GM10266 (cell line): ENCODE measurements around the gene SLC39A2.
"Not testable (repeated sequence)": the region's sequence is repeated elsewhere in the genome, so short reads cannot be mapped to it uniquely, and the experiment has no call there.

Source experiments
- DNase-seq: peaks from one replicate; pipeline ENCODE4 v3.0.0; 2012; ENCODE audit errors: extremely low spot score
- TF ChIP-seq, protein P1 (sequence below): IDR thresholded peaks from 2 replicates; pipeline ENCODE4 v1.5.1; 2012; ENCODE audit warnings: mild to moderate bottlenecking, low read depth; ENCODE audit not compliant: control insufficient read depth, insufficient read depth; ENCODE audit errors: missing control alignments

Gene SLC39A2

GRCh38 chr14:20999591-20999990 is 498 bp downstream of the SLC39A2 start:
- no peak for DNase-seq
- TF ChIP-seq, protein P1, sequence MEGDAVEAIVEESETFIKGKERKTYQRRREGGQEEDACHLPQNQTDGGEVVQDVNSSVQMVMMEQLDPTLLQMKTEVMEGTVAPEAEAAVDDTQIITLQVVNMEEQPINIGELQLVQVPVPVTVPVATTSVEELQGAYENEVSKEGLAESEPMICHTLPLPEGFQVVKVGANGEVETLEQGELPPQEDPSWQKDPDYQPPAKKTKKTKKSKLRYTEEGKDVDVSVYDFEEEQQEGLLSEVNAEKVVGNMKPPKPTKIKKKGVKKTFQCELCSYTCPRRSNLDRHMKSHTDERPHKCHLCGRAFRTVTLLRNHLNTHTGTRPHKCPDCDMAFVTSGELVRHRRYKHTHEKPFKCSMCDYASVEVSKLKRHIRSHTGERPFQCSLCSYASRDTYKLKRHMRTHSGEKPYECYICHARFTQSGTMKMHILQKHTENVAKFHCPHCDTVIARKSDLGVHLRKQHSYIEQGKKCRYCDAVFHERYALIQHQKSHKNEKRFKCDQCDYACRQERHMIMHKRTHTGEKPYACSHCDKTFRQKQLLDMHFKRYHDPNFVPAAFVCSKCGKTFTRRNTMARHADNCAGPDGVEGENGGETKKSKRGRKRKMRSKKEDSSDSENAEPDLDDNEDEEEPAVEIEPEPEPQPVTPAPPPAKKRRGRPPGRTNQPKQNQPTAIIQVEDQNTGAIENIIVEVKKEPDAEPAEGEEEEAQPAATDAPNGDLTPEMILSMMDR: no peak

- TF ChIP-seq, protein P1: no peak
- no peak for DNase-seq
Observed at GRCh38 chr14:21001218-21001617, 2.1 kb downstream of the SLC39A2 start.

DNA sequence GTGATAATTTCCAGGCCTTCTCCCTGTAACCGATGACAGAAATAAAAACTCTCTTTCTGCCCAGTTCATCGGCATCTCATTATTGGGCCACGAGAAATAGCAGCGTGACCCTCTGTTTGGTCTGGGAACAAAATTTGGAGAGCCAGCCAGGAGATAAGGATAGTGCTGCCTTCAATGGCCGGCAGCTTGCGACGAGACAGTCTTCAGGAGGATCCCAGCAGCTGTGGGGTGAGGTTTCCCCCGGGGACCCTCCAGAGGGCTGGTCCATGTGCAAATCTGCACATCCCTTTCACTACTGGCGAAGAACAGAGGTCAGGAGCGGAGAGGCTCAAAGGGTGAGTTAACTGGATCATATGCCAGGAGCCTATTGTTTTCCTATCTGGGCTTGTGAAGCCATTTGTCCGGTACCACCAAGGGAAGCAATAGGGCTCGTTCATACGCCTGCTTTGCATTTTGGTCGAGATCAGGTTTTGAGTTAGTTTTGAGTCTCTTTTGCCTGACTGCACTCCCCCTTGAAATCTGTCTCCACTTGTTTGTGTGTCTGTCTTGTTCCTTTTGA is 4.8 kb downstream of the SLC39A2 start:
- DNase-seq: no peak
- TF ChIP-seq, protein P1: no peak

- not testable (repeated sequence) for DNase-seq
Observed at GRCh38 chr14:21009721-21010120, 10.6 kb downstream of the SLC39A2 start.

- no peak for DNase-seq
- TF ChIP-seq, protein P1: no peak
Observed at GRCh38 chr14:21011136-21011535, 12.0 kb downstream of the SLC39A2 start.

DNA sequence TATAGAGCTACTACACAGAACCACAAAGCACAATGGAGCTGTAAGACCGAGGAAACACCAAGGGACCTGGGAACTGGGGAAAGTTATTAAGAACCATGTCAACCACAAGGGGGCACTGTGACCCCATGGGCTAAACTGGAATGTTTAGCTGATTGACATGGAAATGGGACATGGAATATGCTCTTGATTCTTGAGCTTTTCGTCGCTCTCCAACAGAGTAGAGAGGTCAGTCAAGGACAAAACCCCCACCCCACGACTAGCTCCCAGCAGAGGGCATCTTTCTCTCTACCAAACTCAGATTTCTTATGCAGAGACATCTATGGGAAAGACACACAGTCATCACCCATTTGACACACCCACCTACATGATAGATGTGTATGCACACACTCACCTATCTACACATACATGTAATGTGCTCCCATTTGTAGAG is 15.7 kb downstream of the SLC39A2 start:
- TF ChIP-seq, protein P1: peak; percentile 78

DNA sequence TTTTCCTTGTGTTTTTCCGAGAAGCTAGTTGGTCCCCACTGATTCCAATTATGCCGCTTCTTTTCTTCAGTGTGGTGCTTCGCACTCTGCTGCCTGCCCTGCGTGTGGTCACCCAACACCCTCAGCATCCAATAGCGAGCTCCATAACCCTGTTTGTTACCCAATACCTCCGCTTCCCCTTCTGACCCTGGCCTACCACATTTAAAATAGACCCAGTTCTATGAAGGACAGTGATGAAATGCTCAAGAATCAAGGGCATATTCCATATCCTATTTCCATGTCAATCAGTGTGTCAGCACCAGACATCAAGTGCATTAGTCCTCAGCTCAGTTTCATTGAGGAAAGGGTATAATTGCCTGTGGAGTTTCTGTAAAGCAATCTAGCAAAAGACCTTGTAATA is 16.2 kb downstream of the SLC39A2 start:
- TF ChIP-seq, protein P1: no peak

More for the DNA sequence above, 15.7 kb downstream of the SLC39A2 start:
- DNase-seq: peak; percentile 68

More for the DNA sequence above, 16.2 kb downstream of the SLC39A2 start:
- no peak for DNase-seq
